AG20443 (cell line): ENCODE measurements around the gene GORAB.

Experiments used
- DNase-seq: peaks from one replicate; pipeline ENCODE4 v3.0.0; 2012; ENCODE audit warnings: low spot score, mixed read lengths

Gene GORAB

DNA sequence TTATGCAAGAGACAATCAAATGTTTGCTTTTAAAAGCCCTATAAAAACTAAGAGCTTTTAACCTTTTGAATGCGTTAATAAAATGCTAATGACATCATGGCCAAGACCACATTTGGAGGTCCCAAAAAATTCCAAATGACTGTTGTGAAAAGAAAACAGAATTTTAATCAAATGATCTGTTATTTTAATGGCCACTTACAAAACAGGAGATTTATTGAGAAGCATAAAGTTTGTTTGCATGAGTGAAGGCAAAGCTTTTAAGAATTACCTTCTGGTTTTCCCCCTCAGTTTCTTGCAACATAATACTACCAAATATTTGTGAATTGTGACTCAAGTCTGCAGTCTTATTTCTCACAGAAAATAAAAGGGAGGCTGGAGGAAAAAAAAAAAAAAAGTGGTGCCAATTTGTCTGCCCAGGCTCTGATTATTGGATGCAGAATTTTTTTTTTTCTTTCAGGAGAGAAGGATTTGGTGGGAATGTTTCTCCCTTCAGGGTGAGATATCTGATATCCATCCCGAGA is 60.7 kb downstream of the GORAB start:
- peak; percentile 29 for DNase-seq

- DNase-seq, result peak; percentile 21
Observed at GRCh38 chr1:170593173-170594011, 61.4 kb downstream of the GORAB start.

GRCh38 chr1:170594066-170594626 is 62.2 kb downstream of the GORAB start:
- DNase-seq, result no peak

- DNase-seq, result no peak
Observed at GRCh38 chr1:170596701-170597100, 64.7 kb downstream of the GORAB start.

DNA sequence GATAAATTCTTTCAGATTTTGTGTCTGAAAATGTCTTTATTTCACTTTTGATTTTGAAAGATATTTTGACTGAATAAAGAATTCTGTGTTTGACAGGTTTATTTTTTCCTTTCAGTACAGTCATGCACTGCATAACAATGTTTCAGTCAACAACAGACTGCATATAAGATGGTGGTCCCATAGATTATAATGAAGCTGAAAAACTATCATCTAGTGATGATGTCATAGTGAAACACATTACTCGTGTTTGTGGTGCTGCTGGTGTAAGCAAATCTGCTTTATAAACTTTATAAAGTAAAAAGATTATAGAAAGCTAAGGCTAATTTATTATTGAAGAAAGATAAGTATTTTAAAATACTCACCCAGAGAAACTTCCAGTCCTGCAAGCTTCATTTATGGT is 66.7 kb downstream of the GORAB start:
- no peak for DNase-seq

DNA sequence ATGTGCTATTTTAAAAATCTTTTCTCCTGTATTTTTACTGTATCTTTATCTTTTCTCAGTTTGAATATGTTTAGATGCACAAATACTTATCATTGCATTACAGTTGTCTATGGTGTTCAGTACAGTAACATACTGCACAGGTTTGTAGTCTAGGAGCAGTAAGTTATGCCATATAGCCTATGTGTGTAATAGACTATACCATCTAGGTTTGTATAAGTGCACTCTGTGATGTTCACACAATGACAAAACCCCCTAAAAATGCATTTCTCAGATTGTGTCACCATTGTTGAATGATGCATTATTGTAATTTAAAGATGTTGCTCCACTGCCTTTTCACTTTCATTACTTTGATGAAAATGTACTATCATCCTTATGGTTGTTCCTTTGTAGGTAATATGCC is 67.1 kb downstream of the GORAB start:
- no peak for DNase-seq

GRCh38 chr1:170601866-170602265 is 69.9 kb downstream of the GORAB start:
- no peak for DNase-seq
